WTC11 (cell line): Measurements from ENCODE around the gene COL20A1. TPM values are rescaled to one million over a fixed set of nuclear protein-coding genes. Genes with fewer than 3 reads are reported as not detected.

Experiments used
- ATAC-seq: fragments of 200-7000 bp; cut with Tn5 transposase; 2 replicates; pipeline ENCODE4 v1.10.0; 2021; ENCODE audit warnings: mild to moderate bottlenecking, moderate library complexity
- CTCF ChIA-PET: fragments of 300-600 bp; sonication (Branson Sonifier 250); formaldehyde crosslinking; loops from one replicate; lab custom pipeline; 2021; ENCODE audit warnings: antibody characterized with exemption; lab: Charles Lee
- POLR2A ChIA-PET: fragments of 350-600 bp; sonication (Branson Sonifier 250); formaldehyde crosslinking; loops from one replicate; lab custom pipeline; 2021; ENCODE audit warnings: antibody characterized with exemption; lab: Charles Lee
- DNase-seq: peaks from one replicate; pipeline ENCODE4 v3.0.0; 2021; ENCODE audit warnings: low spot score
- H3K27ac Mint-ChIP-seq: 2 replicates; pipeline ENCODE4 v1.8.0; 2021; ENCODE audit warnings: mixed read lengths
- H3K27me3 Mint-ChIP-seq: 2 replicates; pipeline ENCODE4 v1.8.0; 2021; ENCODE audit warnings: low read depth, mild to moderate bottlenecking, moderate library complexity, mixed read lengths
- H3K36me3 Mint-ChIP-seq: 2 replicates; pipeline ENCODE4 v1.8.0; 2021; ENCODE audit warnings: mixed read lengths
- H3K4me1 Mint-ChIP-seq: 2 replicates; pipeline ENCODE4 v1.8.0; 2022; ENCODE audit warnings: mixed read lengths
- H3K4me3 Mint-ChIP-seq: 2 replicates; pipeline ENCODE4 v1.8.0; 2021; ENCODE audit warnings: mild to moderate bottlenecking, moderate library complexity, mixed read lengths
- H3K9me3 Mint-ChIP-seq: 2 replicates; pipeline ENCODE4 v1.8.0; 2021; ENCODE audit warnings: mixed read lengths
- IRF2 ChIP-seq: sonication (generic); formaldehyde crosslinking; IDR thresholded peaks from 2 replicates; pipeline ENCODE4 v1.8.0; 2022; ENCODE audit warnings: low read depth, missing genetic modification reagents, borderline replicate concordance
- NFATC4 ChIP-seq: fragments of 250-450 bp; sonication (Bioruptor Pico); IDR thresholded peaks from 2 replicates; pipeline ENCODE4 v1.9.0; 2021; ENCODE audit warnings: mild to moderate bottlenecking
- NFE2L1 ChIP-seq: sonication (generic); formaldehyde crosslinking; IDR thresholded peaks from 2 replicates; pipeline ENCODE4 v1.8.1; 2023; ENCODE audit warnings: missing genetic modification reagents
- PRRX2 ChIP-seq: fragments of 250-450 bp; sonication (Bioruptor Pico); IDR thresholded peaks from 2 replicates; pipeline ENCODE4 v1.8.0; 2021; ENCODE audit warnings: mild to moderate bottlenecking
- RELA ChIP-seq: sonication (generic); formaldehyde crosslinking; IDR thresholded peaks from 2 replicates; pipeline ENCODE4 v1.8.1; 2022; ENCODE audit warnings: missing genetic modification reagents, mild to moderate bottlenecking, borderline replicate concordance
- SOX15 ChIP-seq: fragments of 250-450 bp; sonication (Bioruptor Pico); IDR thresholded peaks from 2 replicates; pipeline ENCODE4 v1.9.0; 2021; ENCODE audit warnings: mild to moderate bottlenecking
- STAT6 ChIP-seq: sonication (generic); formaldehyde crosslinking; conservative IDR thresholded peaks from 2 replicates; pipeline ENCODE4 v1.8.1; 2023; ENCODE audit warnings: mild to moderate bottlenecking, low read depth, missing genetic modification reagents, moderate library complexity
- ZNF263 ChIP-seq: sonication (generic); formaldehyde crosslinking; IDR thresholded peaks from 2 replicates; pipeline ENCODE4 v1.8.1; 2022; ENCODE audit warnings: low read depth, mild to moderate bottlenecking, moderate library complexity, missing genetic modification reagents
- total RNA-seq: library from RNA; stranded (reverse); gene quantifications from 3 replicates; pipeline ENCODE4 v1.2.3, GENCODE V29; 2021
- TF ChIP-seq, protein P1 (sequence below): sonication (generic); formaldehyde crosslinking; IDR thresholded peaks from 2 replicates; pipeline ENCODE4 v1.8.0; 2022; ENCODE audit warnings: mild to moderate bottlenecking, missing genetic modification reagents
- TF ChIP-seq, protein P2 (sequence below): fragments of 250-450 bp; sonication (Bioruptor Pico); IDR thresholded peaks from 2 replicates; pipeline ENCODE4 v1.8.0; 2021; ENCODE audit warnings: mild to moderate bottlenecking
- TF ChIP-seq, protein P3 (sequence below): sonication (generic); formaldehyde crosslinking; IDR thresholded peaks from 2 replicates; pipeline ENCODE4 v1.8.0; 2022; ENCODE audit warnings: missing genetic modification reagents
- TF ChIP-seq, protein P4 (sequence below): fragments of 250-450 bp; sonication (Bioruptor Pico); IDR thresholded peaks from 2 replicates; pipeline ENCODE4 v1.9.0; 2021; ENCODE audit warnings: moderate library complexity, mild to moderate bottlenecking, inconsistent platforms, borderline replicate concordance

COL20A1 gene
- total RNA-seq, 1 experiment from 2014 or later = 1.3 TPM

GRCh38 chr20:63342561-63343459 lies 49.8 kb downstream of the COL20A1 start:
- TF ChIP-seq, protein P1, sequence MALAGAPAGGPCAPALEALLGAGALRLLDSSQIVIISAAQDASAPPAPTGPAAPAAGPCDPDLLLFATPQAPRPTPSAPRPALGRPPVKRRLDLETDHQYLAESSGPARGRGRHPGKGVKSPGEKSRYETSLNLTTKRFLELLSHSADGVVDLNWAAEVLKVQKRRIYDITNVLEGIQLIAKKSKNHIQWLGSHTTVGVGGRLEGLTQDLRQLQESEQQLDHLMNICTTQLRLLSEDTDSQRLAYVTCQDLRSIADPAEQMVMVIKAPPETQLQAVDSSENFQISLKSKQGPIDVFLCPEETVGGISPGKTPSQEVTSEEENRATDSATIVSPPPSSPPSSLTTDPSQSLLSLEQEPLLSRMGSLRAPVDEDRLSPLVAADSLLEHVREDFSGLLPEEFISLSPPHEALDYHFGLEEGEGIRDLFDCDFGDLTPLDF (CRISPR knock-in tag) = no peak
- TF ChIP-seq IRF2 (CRISPR knock-in tag) (no peak), NFE2L1 (CRISPR knock-in tag) (no peak), PRRX2 (CRISPR knock-in tag) (no peak), RELA (CRISPR knock-in tag) (no peak), STAT6 (CRISPR knock-in tag) (no peak), ZNF263 (no peak), SOX15 (CRISPR knock-in tag) (no peak), NFATC4 (CRISPR knock-in tag) (no peak)
- TF ChIP-seq, protein P2, sequence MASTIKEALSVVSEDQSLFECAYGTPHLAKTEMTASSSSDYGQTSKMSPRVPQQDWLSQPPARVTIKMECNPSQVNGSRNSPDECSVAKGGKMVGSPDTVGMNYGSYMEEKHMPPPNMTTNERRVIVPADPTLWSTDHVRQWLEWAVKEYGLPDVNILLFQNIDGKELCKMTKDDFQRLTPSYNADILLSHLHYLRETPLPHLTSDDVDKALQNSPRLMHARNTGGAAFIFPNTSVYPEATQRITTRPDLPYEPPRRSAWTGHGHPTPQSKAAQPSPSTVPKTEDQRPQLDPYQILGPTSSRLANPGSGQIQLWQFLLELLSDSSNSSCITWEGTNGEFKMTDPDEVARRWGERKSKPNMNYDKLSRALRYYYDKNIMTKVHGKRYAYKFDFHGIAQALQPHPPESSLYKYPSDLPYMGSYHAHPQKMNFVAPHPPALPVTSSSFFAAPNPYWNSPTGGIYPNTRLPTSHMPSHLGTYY (CRISPR knock-in tag) = no peak
- TF ChIP-seq, protein P3, sequence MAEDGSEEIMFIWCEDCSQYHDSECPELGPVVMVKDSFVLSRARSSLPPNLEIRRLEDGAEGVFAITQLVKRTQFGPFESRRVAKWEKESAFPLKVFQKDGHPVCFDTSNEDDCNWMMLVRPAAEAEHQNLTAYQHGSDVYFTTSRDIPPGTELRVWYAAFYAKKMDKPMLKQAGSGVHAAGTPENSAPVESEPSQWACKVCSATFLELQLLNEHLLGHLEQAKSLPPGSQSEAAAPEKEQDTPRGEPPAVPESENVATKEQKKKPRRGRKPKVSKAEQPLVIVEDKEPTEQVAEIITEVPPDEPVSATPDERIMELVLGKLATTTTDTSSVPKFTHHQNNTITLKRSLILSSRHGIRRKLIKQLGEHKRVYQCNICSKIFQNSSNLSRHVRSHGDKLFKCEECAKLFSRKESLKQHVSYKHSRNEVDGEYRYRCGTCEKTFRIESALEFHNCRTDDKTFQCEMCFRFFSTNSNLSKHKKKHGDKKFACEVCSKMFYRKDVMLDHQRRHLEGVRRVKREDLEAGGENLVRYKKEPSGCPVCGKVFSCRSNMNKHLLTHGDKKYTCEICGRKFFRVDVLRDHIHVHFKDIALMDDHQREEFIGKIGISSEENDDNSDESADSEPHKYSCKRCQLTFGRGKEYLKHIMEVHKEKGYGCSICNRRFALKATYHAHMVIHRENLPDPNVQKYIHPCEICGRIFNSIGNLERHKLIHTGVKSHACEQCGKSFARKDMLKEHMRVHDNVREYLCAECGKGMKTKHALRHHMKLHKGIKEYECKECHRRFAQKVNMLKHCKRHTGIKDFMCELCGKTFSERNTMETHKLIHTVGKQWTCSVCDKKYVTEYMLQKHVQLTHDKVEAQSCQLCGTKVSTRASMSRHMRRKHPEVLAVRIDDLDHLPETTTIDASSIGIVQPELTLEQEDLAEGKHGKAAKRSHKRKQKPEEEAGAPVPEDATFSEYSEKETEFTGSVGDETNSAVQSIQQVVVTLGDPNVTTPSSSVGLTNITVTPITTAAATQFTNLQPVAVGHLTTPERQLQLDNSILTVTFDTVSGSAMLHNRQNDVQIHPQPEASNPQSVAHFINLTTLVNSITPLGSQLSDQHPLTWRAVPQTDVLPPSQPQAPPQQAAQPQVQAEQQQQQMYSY (CRISPR knock-in tag) = no peak
- TF ChIP-seq, protein P4, sequence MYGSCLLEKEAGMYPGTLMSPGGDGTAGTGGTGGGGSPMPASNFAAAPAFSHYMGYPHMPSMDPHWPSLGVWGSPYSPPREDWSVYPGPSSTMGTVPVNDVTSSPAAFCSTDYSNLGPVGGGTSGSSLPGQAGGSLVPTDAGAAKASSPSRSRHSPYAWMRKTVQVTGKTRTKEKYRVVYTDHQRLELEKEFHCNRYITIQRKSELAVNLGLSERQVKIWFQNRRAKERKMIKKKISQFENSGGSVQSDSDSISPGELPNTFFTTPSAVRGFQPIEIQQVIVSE (CRISPR knock-in tag) = no peak
- no peak for DNase-seq
- ChIA-PET POLR2A (no interaction called here), CTCF (interaction anchor here (0.9 to 2.0 kb wide), 3 partner anchors 34 to 119 kb away, joined by 4 read pairs; no protein-coding TSS in a partner anchor)
- ATAC-seq = no peak
- Mint-ChIP-seq H3K4me3 (no peak overlapping the region), H3K27ac (no peak overlapping the region), H3K27me3 (peaks cover 2% of the 10 kb centered on the region; the same call in 1 of the 2 replicates), H3K36me3 (no peaks in the 10 kb centered on the region), H3K4me1 (no peaks in the 10 kb centered on the region), H3K9me3 (peaks cover 14% of the 10 kb centered on the region)
